ENCODE results near the gene ZNF385A. TPM values are rescaled to one million over a fixed set of nuclear protein-coding genes. Genes with fewer than 3 reads are reported as not detected.

Gene ZNF385A
- total RNA-seq, 2 experiments from 2014 or later = 3.8 to 4.7 TPM

- Histone ChIP-seq H3K9me3 (ENCODE audit: control insufficient read depth in 1 of 2, insufficient read depth in 1 of 2, low read length in 2 of 2) (no peaks in the 10 kb centered on the region), H3K36me3 (ENCODE audit: insufficient read depth, low read length) (no peaks in the 10 kb centered on the region), H3K4me3 (ENCODE audit: low read length) (no peak overlapping the region), H3K27ac (ENCODE audit: low read depth in 1 of 2, low read length in 2 of 2) (no peak overlapping the region), H3K4me1 (ENCODE audit: insufficient read depth, low read length) (peaks cover 27% of the 10 kb centered on the region), H3K27me3 (ENCODE audit: control insufficient read depth in 1 of 2, insufficient read depth in 2 of 2, low read length in 2 of 2) (no peaks in the 10 kb centered on the region)
- peaks cover 39% of the 10 kb centered on the region for H3K4me1 Mint-ChIP-seq (ENCODE audit: low read depth)
- no peak for TF ChIP-seq CTCF (IDR thresholded peaks at IDR 0.05)
- ChIA-PET CTCF (no interaction called here), POLR2A (no interaction called here)
- H3K27me3 Mint-ChIP-seq = no peaks in the 10 kb centered on the region
- no peak overlapping the region for H3K4me3 Mint-ChIP-seq
- DNase-seq (no peak), ATAC-seq (ENCODE audit: poor library complexity) (no peak)
- no peaks in the 10 kb centered on the region for H3K36me3 Mint-ChIP-seq (ENCODE audit: low read depth)
- no peak overlapping the region for H3K27ac Mint-ChIP-seq
- no peaks in the 10 kb centered on the region for H3K9me3 Mint-ChIP-seq
- intact Hi-C loops (cut with DNase I, micrococcal nuclease) = no loop called here
These were observed 42.6 kb upstream of the ZNF385A start for GRCh38 chr12:54427106-54427505.

GRCh38 chr12:54426690-54427089 lies 42.2 kb upstream of the ZNF385A start:
- no peak overlapping the region for H3K4me3 ChIP-seq (ENCODE audit: low read length)
- ATAC-seq (ENCODE audit: poor library complexity) (no peak), DNase-seq (no peak)
- ChIA-PET CTCF (no interaction called here), POLR2A (interaction anchor here (2.4 kb wide), 1 partner anchor 27 kb away, joined by 6 read pairs; no protein-coding TSS in a partner anchor)
- no peaks in the 10 kb centered on the region for H3K36me3 Mint-ChIP-seq (ENCODE audit: low read depth)
- no peaks in the 10 kb centered on the region for H3K27me3 ChIP-seq (ENCODE audit: control insufficient read depth in 1 of 2, insufficient read depth in 2 of 2, low read length in 2 of 2)
- peaks cover 35% of the 10 kb centered on the region for H3K4me1 Mint-ChIP-seq (ENCODE audit: low read depth)
- H3K27ac ChIP-seq (ENCODE audit: low read depth in 1 of 2, low read length in 2 of 2) = no peak overlapping the region
- no peak overlapping the region for H3K27ac Mint-ChIP-seq
- no peak for TF ChIP-seq CTCF (IDR thresholded peaks at IDR 0.05)
- H3K27me3 Mint-ChIP-seq = no peaks in the 10 kb centered on the region
- intact Hi-C loops (cut with DNase I, micrococcal nuclease) = no loop called here
- H3K4me1 ChIP-seq (ENCODE audit: insufficient read depth, low read length) = peaks cover 24% of the 10 kb centered on the region
- no peak overlapping the region for H3K4me3 Mint-ChIP-seq
- no peaks in the 10 kb centered on the region for H3K9me3 Mint-ChIP-seq
- H3K9me3 ChIP-seq (ENCODE audit: control insufficient read depth in 1 of 2, insufficient read depth in 1 of 2, low read length in 2 of 2) = no peaks in the 10 kb centered on the region
- H3K36me3 ChIP-seq (ENCODE audit: insufficient read depth, low read length) = no peaks in the 10 kb centered on the region

GRCh38 chr12:54425702-54426101 lies 41.2 kb upstream of the ZNF385A start:
- DNase-seq (no peak), ATAC-seq (ENCODE audit: poor library complexity) (no peak)
- H3K27me3 Mint-ChIP-seq = no peaks in the 10 kb centered on the region
- H3K27me3 ChIP-seq (ENCODE audit: control insufficient read depth in 1 of 2, insufficient read depth in 2 of 2, low read length in 2 of 2) = no peaks in the 10 kb centered on the region
- no peaks in the 10 kb centered on the region for H3K36me3 ChIP-seq (ENCODE audit: insufficient read depth, low read length)
- H3K36me3 Mint-ChIP-seq (ENCODE audit: low read depth) = no peaks in the 10 kb centered on the region
- peaks cover 27% of the 10 kb centered on the region for H3K4me1 ChIP-seq (ENCODE audit: insufficient read depth, low read length)
- H3K27ac ChIP-seq (ENCODE audit: low read depth in 1 of 2, low read length in 2 of 2) = no peak overlapping the region
- intact Hi-C loops (cut with DNase I, micrococcal nuclease) = no loop called here
- no peak overlapping the region for H3K4me3 Mint-ChIP-seq
- no peak overlapping the region for H3K27ac Mint-ChIP-seq
- H3K9me3 Mint-ChIP-seq = no peaks in the 10 kb centered on the region
- CTCF ChIA-PET = interaction anchor here (1.0 to 1.6 kb wide), 3 partner anchors 10 to 26 kb away, joined by 3 to 7 read pairs (median 4); no protein-coding TSS in a partner anchor
- peaks cover 36% of the 10 kb centered on the region for H3K4me1 Mint-ChIP-seq (ENCODE audit: low read depth)
- no peak overlapping the region for H3K4me3 ChIP-seq (ENCODE audit: low read length)
- no peaks in the 10 kb centered on the region for H3K9me3 ChIP-seq (ENCODE audit: control insufficient read depth in 1 of 2, insufficient read depth in 1 of 2, low read length in 2 of 2)
- TF ChIP-seq CTCF (IDR thresholded peaks at IDR 0.05) = no peak
- POLR2A ChIA-PET = interaction anchor here (1.8 to 2.4 kb wide), 2 partner anchors 13 to 26 kb away, joined by 6 to 9 read pairs; no protein-coding TSS in a partner anchor

Data from CD4-positive, alpha-beta T cell (primary cell).